H1 (cell line): ENCODE data around the gene CEP128. TPM values are rescaled to one million over a fixed set of nuclear protein-coding genes. Genes with fewer than 3 reads are reported as not detected.

ENCODE experiments used
- CTCF ChIA-PET: fragments of 300-600 bp; sonication (Branson Sonifier 250); formaldehyde crosslinking; loops from one replicate; lab custom pipeline; 2021; ENCODE audit not compliant: partially characterized antibody; lab: Charles Lee
- POLR2A ChIA-PET: fragments of 300-600 bp; sonication (Branson Sonifier 250); formaldehyde crosslinking; loops from one replicate; lab custom pipeline; 2021; ENCODE audit warnings: inconsistent platforms; ENCODE audit not compliant: partially characterized antibody; lab: Charles Lee
- DNase-seq, 2 experiments: peaks; one replicate each; pipeline versions ENCODE4 v3.0.0 to v3.0.0-alpha.2; 2010 to 2022; ENCODE audit warnings: low spot score in 2 of 2, low read depth in 1 of 2, mixed read lengths in 1 of 2
- FAIRE-seq: peaks from 2 replicates; lab custom pipeline; 2011; peaks lifted over from hg19 to GRCh38; lab: Jason Lieb, UNC
- H2AFZ ChIP-seq: 2 replicates; pipeline ENCODE4 v1.8.1; 2012; ENCODE audit warnings: low read length, inconsistent platforms
- H2AK5ac ChIP-seq: 2 replicates; pipeline ENCODE4 v1.6.1; 2013; ENCODE audit warnings: low read depth, low read length
- H2BK120ac ChIP-seq: replicated peaks from 2 replicates; pipeline ENCODE3; 2013; ENCODE audit warnings: low read depth, low read length, inconsistent platforms
- H2BK12ac ChIP-seq: 2 replicates; pipeline ENCODE4 v1.6.1; 2013; ENCODE audit warnings: low read depth, low read length
- H2BK15ac ChIP-seq: 2 replicates; pipeline ENCODE4 v1.6.1; 2013; ENCODE audit warnings: low read length
- H2BK20ac ChIP-seq: 2 replicates; pipeline ENCODE4 v1.6.1; 2013; ENCODE audit warnings: low read length
- H2BK5ac ChIP-seq: 2 replicates; pipeline ENCODE4 v1.6.1; 2013; ENCODE audit warnings: low read depth, low read length
- H3K14ac ChIP-seq: 2 replicates; pipeline ENCODE4 v1.6.1; 2013; ENCODE audit warnings: inconsistent platforms; ENCODE audit not compliant: insufficient read length
- H3K18ac ChIP-seq: 2 replicates; pipeline ENCODE4 v1.6.1; 2013; ENCODE audit warnings: low read length; ENCODE audit errors: extremely low read depth
- H3K23ac ChIP-seq: 2 replicates; pipeline ENCODE4 v1.6.1; 2013; ENCODE audit warnings: inconsistent platforms; ENCODE audit not compliant: insufficient read length
- H3K23me2 ChIP-seq: 2 replicates; pipeline ENCODE4 v1.6.1; 2013; ENCODE audit warnings: low read depth, low read length
- H3K27ac ChIP-seq: 2 replicates; pipeline ENCODE4 v1.6.1; 2011; ENCODE audit warnings: low read depth, low read length, inconsistent platforms
- H3K27me3 ChIP-seq, 4 experiments: replicated peaks in 1 of 4; 1 replicate in 1 of 4; 2 replicates in 3 of 4; pipeline versions ENCODE4 v1.6.1 to v1.8.1; 2011 to 2013; ENCODE audit warnings: low read length in 3 of 4, mild to moderate bottlenecking in 3 of 4, inconsistent platforms in 2 of 4, mixed read lengths in 2 of 4, moderate library complexity in 1 of 4; ENCODE audit not compliant: control insufficient read depth in 3 of 4, insufficient read depth in 3 of 4; ENCODE audit errors: extremely low read depth in 1 of 4
- H3K36me3 ChIP-seq, 4 experiments: 2 replicates each; pipeline versions ENCODE4 v1.6.1 to v1.8.1; 2011 to 2013; ENCODE audit warnings: mild to moderate bottlenecking in 4 of 4, low read length in 3 of 4, moderate library complexity in 2 of 4, control low read depth in 1 of 4, inconsistent platforms in 1 of 4; ENCODE audit not compliant: insufficient read depth in 4 of 4, control insufficient read depth in 2 of 4
- H3K4ac ChIP-seq: replicated peaks from 2 replicates; pipeline ENCODE3; 2013; ENCODE audit warnings: low read length, low read depth, mixed read lengths, inconsistent platforms; ENCODE audit not compliant: insufficient read length
- H3K4me1 ChIP-seq, 4 experiments: replicated peaks in 1 of 4; 1 replicate in 1 of 4; 2 replicates in 3 of 4; pipeline versions ENCODE4 v1.6.1 to v1.8.1; 2011 to 2013; ENCODE audit warnings: low read length in 3 of 4, inconsistent platforms in 2 of 4, mixed read lengths in 1 of 4; ENCODE audit not compliant: insufficient read depth in 4 of 4, control insufficient read depth in 3 of 4
- H3K4me2 ChIP-seq, 2 experiments: 2 replicates each; pipeline versions ENCODE4 v1.6.1 to v1.8.1; 2011 to 2013; ENCODE audit warnings: low read depth in 2 of 2, low read length in 2 of 2, control low read depth in 1 of 2, inconsistent platforms in 1 of 2, mild to moderate bottlenecking in 1 of 2; ENCODE audit not compliant: insufficient read depth in 1 of 2
- H3K4me3 ChIP-seq, 4 experiments: fragments of 200-600, 300-600 bp in 1 of 4; sonication (generic), shearing (Covaris generic), sonication (Bioruptor Twin) in 1 of 4; 2 replicates each; pipeline versions ENCODE4 v1.5.1 to v1.8.1; 2011 to 2016; ENCODE audit warnings: low read length in 4 of 4, low read depth in 3 of 4, control low read depth in 2 of 4, inconsistent platforms in 2 of 4, mild to moderate bottlenecking in 2 of 4, mixed read lengths in 1 of 4, moderate library complexity in 1 of 4; ENCODE audit not compliant: insufficient read depth in 2 of 4; ENCODE audit errors: extremely low read depth in 1 of 4
- H3K56ac ChIP-seq: replicated peaks from 2 replicates; pipeline ENCODE3; 2013; ENCODE audit warnings: low read depth, mild to moderate bottlenecking, mixed read lengths, low read length, inconsistent platforms; ENCODE audit not compliant: insufficient read length
- H3K79me1 ChIP-seq: 2 replicates; pipeline ENCODE4 v1.6.1; 2013; ENCODE audit warnings: low read depth, low read length, control low read depth
- H3K79me2 ChIP-seq, 2 experiments: 2 replicates each; pipeline versions ENCODE4 v1.6.1 to v1.8.1; 2012 to 2013; ENCODE audit warnings: low read length in 2 of 2, mild to moderate bottlenecking in 2 of 2, inconsistent platforms in 1 of 2; ENCODE audit not compliant: insufficient read depth in 2 of 2, control insufficient read depth in 1 of 2
- H3K9ac ChIP-seq, 4 experiments: replicated peaks in 1 of 4; 1 replicate in 1 of 4; 2 replicates in 3 of 4; pipeline versions ENCODE4 v1.6.1 to v1.8.1; 2011 to 2013; ENCODE audit warnings: low read depth in 3 of 4, low read length in 3 of 4, control low read depth in 2 of 4, mild to moderate bottlenecking in 2 of 4, moderate library complexity in 2 of 4, inconsistent platforms in 1 of 4; ENCODE audit errors: extremely low read depth in 1 of 4
- H3K9me3 ChIP-seq, 2 experiments: 2 replicates each; pipeline versions ENCODE4 v1.6.1 to v1.8.1; 2012 to 2013; ENCODE audit warnings: mild to moderate bottlenecking in 2 of 2, moderate library complexity in 2 of 2, control low read depth in 1 of 2, inconsistent platforms in 1 of 2, low read depth in 1 of 2, low read length in 1 of 2, mixed read lengths in 1 of 2; ENCODE audit not compliant: insufficient read depth in 2 of 2
- H4K20me1 ChIP-seq, 2 experiments: replicated peaks in 1 of 2; 2 replicates each; pipeline versions ENCODE3 to v1.8.1; 2011 to 2013; ENCODE audit warnings: inconsistent platforms in 2 of 2, low read length in 2 of 2, mild to moderate bottlenecking in 1 of 2; ENCODE audit not compliant: insufficient read depth in 2 of 2, control insufficient read depth in 1 of 2
- H4K5ac ChIP-seq: 2 replicates; pipeline ENCODE4 v1.6.1; 2013; ENCODE audit warnings: low read length, low read depth, mixed read lengths, inconsistent platforms; ENCODE audit not compliant: insufficient read length
- H4K8ac ChIP-seq: 2 replicates; pipeline ENCODE4 v1.8.0; 2013; ENCODE audit warnings: mild to moderate bottlenecking, moderate library complexity, low read length, inconsistent platforms; ENCODE audit not compliant: insufficient read depth; ENCODE audit errors: extremely low read depth
- H4K91ac ChIP-seq: replicated peaks from 2 replicates; pipeline ENCODE3; 2013; ENCODE audit warnings: low read length, mixed read lengths, inconsistent platforms; ENCODE audit not compliant: insufficient read length
- ASH2L ChIP-seq: fragments of 200-600, 300-600 bp; sonication (generic); IDR thresholded peaks from one replicate; pipeline ENCODE4 v1.7.1; 2017; ENCODE audit warnings: low read length
- BRCA1 ChIP-seq: IDR thresholded peaks from 2 replicates; pipeline ENCODE4 v1.6.1; 2012; ENCODE audit warnings: low read depth, low read length, improper control_type of control experiment
- CHD2 ChIP-seq: IDR thresholded peaks from 2 replicates; pipeline ENCODE4 v1.6.1; 2012; ENCODE audit warnings: low read length, improper control_type of control experiment
- EGR1 ChIP-seq: IDR thresholded peaks from 2 replicates; pipeline ENCODE4 v1.6.1; 2011; ENCODE audit warnings: low read depth, low read length, borderline replicate concordance
- EP300 ChIP-seq, 2 experiments: IDR thresholded peaks; 1 replicate in 1 of 2; 2 replicates in 1 of 2; pipeline ENCODE4 v1.6.1; 2011 to 2012; ENCODE audit warnings: low read depth in 2 of 2, low read length in 2 of 2, mild to moderate bottlenecking in 2 of 2, borderline replicate concordance in 1 of 2, inconsistent platforms in 1 of 2, moderate library complexity in 1 of 2
- HDAC6 ChIP-seq: IDR thresholded peaks from one replicate; pipeline ENCODE4 v1.7.1; 2012; ENCODE audit warnings: low read depth, mild to moderate bottlenecking, inconsistent platforms, low read length, moderate library complexity
- NANOG ChIP-seq: IDR thresholded peaks from 2 replicates; pipeline ENCODE4 v1.6.1; 2011; ENCODE audit warnings: low read length, low read depth, mild to moderate bottlenecking, inconsistent platforms; ENCODE audit not compliant: insufficient read depth, poor library complexity, severe bottlenecking
- POLR2A ChIP-seq, 2 experiments: IDR thresholded peaks; 1 replicate in 1 of 2; 2 replicates in 1 of 2; pipeline ENCODE4 v1.6.1; 2011; ENCODE audit warnings: low read depth in 2 of 2, low read length in 2 of 2, mild to moderate bottlenecking in 2 of 2; ENCODE audit errors: control extremely low read depth in 1 of 2
- SIX5 ChIP-seq: IDR thresholded peaks from 2 replicates; pipeline ENCODE4 v1.6.1; 2011; ENCODE audit warnings: mild to moderate bottlenecking, low read depth, low read length
- SP2 ChIP-seq: IDR thresholded peaks from 2 replicates; pipeline ENCODE4 v1.6.1; 2012; ENCODE audit warnings: mild to moderate bottlenecking, low read length, inconsistent platforms
- SUZ12 ChIP-seq: fragments of 200-600 bp; sonication (generic); IDR thresholded peaks from 2 replicates; pipeline ENCODE4 v1.6.1; 2012; ENCODE audit warnings: mild to moderate bottlenecking, inconsistent platforms, low read length, moderate library complexity, mixed read lengths
- TEAD4 ChIP-seq: IDR thresholded peaks from 2 replicates; pipeline ENCODE4 v1.6.1; 2012; ENCODE audit warnings: low read depth, low read length, inconsistent platforms, mixed read lengths
- WGBS, 2 experiments: shearing (Covaris generic) in 1 of 2; methylation state at CpG; one replicate each; pipeline versions ENCODE4 v1.1.6 to v1.1.7; 2013 to 2015; ENCODE audit warnings: low lambda C conversion rate in 2 of 2, mixed read lengths in 2 of 2, inconsistent platforms in 1 of 2, low coverage in 1 of 2, missing lambda C conversion rate in 1 of 2; ENCODE audit not compliant: insufficient replicate concordance in 2 of 2, insufficient coverage in 1 of 2, insufficient read length in 1 of 2; ENCODE audit errors: extremely low coverage in 1 of 2, missing lambda C conversion rate in 1 of 2; 5-methylcytosine and 5-hydroxymethylcytosine counted together
- polyA plus RNA-seq, 7 experiments: library from polyadenylated mRNA; depleted of rRNA in 3 of 7; stranded (reverse) in 5 of 7; unstranded in 2 of 7; fragments of >200 nt in 5 of 7; fragments of 200-250 nt in 2 of 7; gene quantifications; 1 replicate in 5 of 7; 2 replicates in 1 of 7; 4 replicates in 1 of 7; pipeline versions ENCODE4 v1.2.1 to v1.2.3, GENCODE V29; 2011 to 2013; ENCODE audit warnings: missing spikeins in 2 of 7, mixed read lengths in 2 of 7
- total RNA-seq: library from RNA; stranded (reverse); fragmentation: NEBNext Ultra II Directional; extraction: Animal tissue kit (Norgen Biotek cat#: 25700); gene quantifications from 2 replicates; pipeline ENCODE4 v1.2.1, GENCODE V29; 2021
- TF ChIP-seq, protein P1 (sequence below), 3 experiments: IDR thresholded peaks; 1 replicate in 2 of 3; 2 replicates in 1 of 3; pipeline versions ENCODE4 v1.5.1 to v1.6.1; 2011; ENCODE audit warnings: low read length in 3 of 3, mild to moderate bottlenecking in 3 of 3, inconsistent platforms in 2 of 3, low read depth in 1 of 3, moderate library complexity in 1 of 3; ENCODE audit not compliant: insufficient read depth in 1 of 3; ENCODE audit errors: control extremely low read depth in 1 of 3

Gene CEP128
- total and polyA plus RNA-seq, 2 of the 8 experiments (the other 6 are each of a cell fraction or from before 2014, with no cell fraction given): 1.9 to 17.0 TPM

DNA sequence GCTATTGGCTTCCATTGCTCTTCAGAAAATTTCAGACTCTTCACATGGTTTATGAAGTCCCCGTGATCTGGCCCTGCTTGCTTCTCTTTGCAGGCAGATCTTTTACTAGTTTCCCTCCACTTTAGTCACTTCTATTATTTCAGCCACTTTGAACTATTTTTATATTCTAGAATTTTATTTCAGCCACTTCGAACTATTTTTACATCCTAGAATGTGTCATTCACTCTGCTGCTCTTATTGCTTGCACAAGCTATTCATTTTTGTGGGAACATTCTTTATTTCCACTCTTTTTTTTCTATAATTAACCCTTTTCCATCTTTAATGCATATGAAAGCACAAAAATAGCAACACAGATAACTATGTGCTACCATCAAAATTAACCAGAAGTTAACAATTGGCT, 38.4 kb upstream of the CEP128 start:
- no peak overlapping the region for H3K14ac ChIP-seq
- H4K20me1 ChIP-seq: no peaks in the 10 kb centered on the region
- no peak overlapping the region for H3K27ac ChIP-seq
- no peak overlapping the region for H2AFZ ChIP-seq
- no peak overlapping the region for H4K5ac ChIP-seq
- DNase-seq: no peak
- H2BK5ac ChIP-seq: no peak overlapping the region
- no peak overlapping the region for H3K9ac ChIP-seq
- POLR2A ChIA-PET: no interaction called here
- H4K8ac ChIP-seq: no peak overlapping the region
- WGBS, 2 experiments: 92% methylated on average over 2 of the region's 2 CpGs; no CpG with 5 or more reads in 1 of the 2 experiments
- no peak overlapping the region for H2BK120ac ChIP-seq
- no peak overlapping the region for H3K18ac ChIP-seq
- H3K4ac ChIP-seq: no peak overlapping the region
- no peak overlapping the region for H3K4me2 ChIP-seq
- H3K79me2 ChIP-seq: no peaks in the 10 kb centered on the region
- no peak for FAIRE-seq
- no peaks in the 10 kb centered on the region for H3K4me1 ChIP-seq
- CTCF ChIA-PET: interaction anchor here (1.1 to 12.0 kb wide), 2 partner anchors 6 to 9 kb away, joined by 3 to 104 read pairs; no protein-coding TSS in a partner anchor
- no peaks in the 10 kb centered on the region for H3K9me3 ChIP-seq
- no peak overlapping the region for H3K56ac ChIP-seq
- no peaks in the 10 kb centered on the region for H3K79me1 ChIP-seq
- H4K91ac ChIP-seq: no peak overlapping the region
- no peak overlapping the region for H2BK20ac ChIP-seq
- H3K4me3 ChIP-seq: no peak overlapping the region
- no peaks in the 10 kb centered on the region; the same call in 1 of the 2 replicates for H3K23me2 ChIP-seq
- no peaks in the 10 kb centered on the region for H3K36me3 ChIP-seq
- H2BK15ac ChIP-seq: no peak overlapping the region
- H2AK5ac ChIP-seq: no peak overlapping the region
- no peak overlapping the region for H3K23ac ChIP-seq
- no peak overlapping the region for H2BK12ac ChIP-seq
- no peaks in the 10 kb centered on the region for H3K27me3 ChIP-seq
- TF ChIP-seq ASH2L (no peak), BRCA1 (no peak), EP300 (IDR thresholded peaks at IDR 0.05; ENCODE audit: borderline replicate concordance in 1 of 2, low read depth in 2 of 2, low read length in 2 of 2) (no peak), TEAD4 (no peak), HDAC6 (no peak), SIX5 (no peak), CHD2 (no peak), SUZ12 (no peak), EGR1 (no peak), SP2 (no peak), NANOG (no peak), POLR2A (IDR thresholded peaks at IDR 0.05; ENCODE audit: control extremely low read depth in 1 of 2, low read depth in 2 of 2, low read length in 2 of 2) (no peak)
- TF ChIP-seq, protein P1, sequence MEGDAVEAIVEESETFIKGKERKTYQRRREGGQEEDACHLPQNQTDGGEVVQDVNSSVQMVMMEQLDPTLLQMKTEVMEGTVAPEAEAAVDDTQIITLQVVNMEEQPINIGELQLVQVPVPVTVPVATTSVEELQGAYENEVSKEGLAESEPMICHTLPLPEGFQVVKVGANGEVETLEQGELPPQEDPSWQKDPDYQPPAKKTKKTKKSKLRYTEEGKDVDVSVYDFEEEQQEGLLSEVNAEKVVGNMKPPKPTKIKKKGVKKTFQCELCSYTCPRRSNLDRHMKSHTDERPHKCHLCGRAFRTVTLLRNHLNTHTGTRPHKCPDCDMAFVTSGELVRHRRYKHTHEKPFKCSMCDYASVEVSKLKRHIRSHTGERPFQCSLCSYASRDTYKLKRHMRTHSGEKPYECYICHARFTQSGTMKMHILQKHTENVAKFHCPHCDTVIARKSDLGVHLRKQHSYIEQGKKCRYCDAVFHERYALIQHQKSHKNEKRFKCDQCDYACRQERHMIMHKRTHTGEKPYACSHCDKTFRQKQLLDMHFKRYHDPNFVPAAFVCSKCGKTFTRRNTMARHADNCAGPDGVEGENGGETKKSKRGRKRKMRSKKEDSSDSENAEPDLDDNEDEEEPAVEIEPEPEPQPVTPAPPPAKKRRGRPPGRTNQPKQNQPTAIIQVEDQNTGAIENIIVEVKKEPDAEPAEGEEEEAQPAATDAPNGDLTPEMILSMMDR (IDR thresholded peaks at IDR 0.05; ENCODE audit: control extremely low read depth in 1 of 3, insufficient read depth in 1 of 3, low read depth in 1 of 3, low read length in 3 of 3): no peak
